Suppressor macrophage treated with lipopolysaccharide for 1 hour (primary cell): ENCODE results near the gene FBXW8.

ENCODE experiments used
- DNase-seq, 3 donors: peaks; one replicate each; pipeline ENCODE4 v3.0.0-alpha.2; 2020 to 2022

The FBXW8 gene

GRCh38 chr12:117025481-117026151, 114.9 kb downstream of the FBXW8 start:
- peak; percentile 58 to 79 (median 74) for DNase-seq

- no peak for DNase-seq
Observed at GRCh38 chr12:117026343-117026742, 115.6 kb downstream of the FBXW8 start.

- no peak for DNase-seq
Observed at GRCh38 chr12:117026921-117027250, 116.1 kb downstream of the FBXW8 start.

GRCh38 chr12:117027251-117028086, 116.7 kb downstream of the FBXW8 start:
- DNase-seq: no peak

DNA sequence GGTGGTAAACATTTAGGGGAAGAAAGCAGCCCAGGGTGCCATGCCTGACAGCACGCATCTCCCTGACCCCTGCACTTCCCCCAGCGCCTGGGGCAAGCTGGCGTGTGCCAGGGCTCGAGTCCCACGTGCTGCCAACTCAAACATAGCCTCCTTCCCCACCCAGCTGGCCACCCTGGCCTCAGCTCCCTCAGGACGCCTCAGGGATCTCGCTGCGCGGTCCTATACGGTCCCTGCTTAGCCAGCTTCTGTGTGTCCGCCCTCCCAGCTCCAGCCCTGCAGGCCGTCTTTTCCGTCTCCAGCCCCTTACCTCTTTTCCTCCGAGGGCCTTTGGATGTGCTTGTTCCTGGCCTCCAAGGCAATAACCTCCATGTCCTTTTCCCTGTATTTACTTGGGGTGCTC, 117.5 kb downstream of the FBXW8 start:
- no peak for DNase-seq

DNA sequence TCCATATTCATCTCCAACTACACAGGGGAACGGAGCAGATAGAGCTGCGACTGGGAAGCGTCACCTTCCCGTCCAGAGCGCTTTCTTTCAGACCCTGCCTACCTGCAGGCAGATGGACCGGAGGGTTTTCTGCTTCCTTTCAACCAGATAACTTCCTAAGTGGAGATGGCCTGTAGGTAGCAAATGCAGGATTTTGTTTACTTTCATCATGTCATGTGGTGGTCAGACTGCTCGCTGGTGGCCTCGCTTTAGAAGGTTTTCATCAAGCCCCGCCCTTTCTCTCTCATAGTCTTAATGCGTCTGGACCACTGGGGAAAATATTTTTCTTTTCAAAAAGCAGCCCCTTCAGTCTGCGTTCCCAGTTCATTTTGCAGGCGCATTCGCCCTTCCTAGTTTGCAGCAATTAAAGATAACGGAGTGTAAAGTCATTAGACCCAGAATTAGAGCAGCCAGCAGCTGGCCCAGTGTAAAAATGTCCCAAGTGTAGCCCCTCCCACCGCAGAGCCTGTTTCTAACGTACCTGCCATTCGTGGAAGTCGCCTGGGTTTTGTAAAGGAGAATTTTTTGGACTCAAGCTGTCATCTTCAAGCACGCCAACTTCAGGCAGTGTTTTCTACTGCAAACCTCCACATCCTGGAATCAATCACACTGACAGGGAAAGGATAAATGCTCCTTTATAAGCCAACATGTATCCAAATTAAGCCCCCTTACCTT, 119.6 kb downstream of the FBXW8 start:
- DNase-seq: no peak

DNA sequence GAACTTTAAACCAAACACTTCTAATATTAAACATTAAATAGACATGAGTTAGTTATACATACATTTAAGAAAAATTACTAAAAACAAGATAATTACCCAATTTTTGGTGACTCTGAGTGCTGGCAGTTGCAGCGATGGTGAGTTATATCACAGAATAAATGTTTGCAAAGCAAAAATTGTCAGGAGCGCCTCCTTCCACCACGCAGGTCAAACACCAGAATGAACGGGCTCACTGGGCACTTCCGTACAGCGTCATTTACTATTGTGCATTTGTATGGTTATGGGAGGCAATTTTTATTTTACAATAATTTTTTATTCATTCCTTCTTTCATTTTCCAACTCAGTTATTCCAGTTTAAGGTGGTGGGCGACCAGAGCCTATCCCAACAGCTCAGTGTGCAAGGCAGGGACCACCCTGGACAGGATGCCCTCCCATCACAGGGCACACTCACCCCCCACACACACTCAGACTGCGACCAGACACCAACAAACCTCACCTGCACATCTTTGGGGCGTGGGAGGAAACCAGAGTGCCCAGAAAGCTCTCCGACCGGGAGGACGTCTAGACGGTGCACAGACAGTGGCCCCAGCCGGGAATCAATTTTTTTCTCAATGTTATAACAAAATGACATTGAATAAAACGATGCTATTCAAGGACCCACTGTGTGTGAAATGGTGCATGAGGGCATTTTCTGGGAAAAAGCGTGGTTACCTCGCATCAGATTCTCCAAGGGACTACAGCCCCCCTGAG, 121.3 kb downstream of the FBXW8 start:
- DNase-seq: no peak

GRCh38 chr12:117032593-117033381, 122.0 kb downstream of the FBXW8 start:
- DNase-seq: no peak

DNA sequence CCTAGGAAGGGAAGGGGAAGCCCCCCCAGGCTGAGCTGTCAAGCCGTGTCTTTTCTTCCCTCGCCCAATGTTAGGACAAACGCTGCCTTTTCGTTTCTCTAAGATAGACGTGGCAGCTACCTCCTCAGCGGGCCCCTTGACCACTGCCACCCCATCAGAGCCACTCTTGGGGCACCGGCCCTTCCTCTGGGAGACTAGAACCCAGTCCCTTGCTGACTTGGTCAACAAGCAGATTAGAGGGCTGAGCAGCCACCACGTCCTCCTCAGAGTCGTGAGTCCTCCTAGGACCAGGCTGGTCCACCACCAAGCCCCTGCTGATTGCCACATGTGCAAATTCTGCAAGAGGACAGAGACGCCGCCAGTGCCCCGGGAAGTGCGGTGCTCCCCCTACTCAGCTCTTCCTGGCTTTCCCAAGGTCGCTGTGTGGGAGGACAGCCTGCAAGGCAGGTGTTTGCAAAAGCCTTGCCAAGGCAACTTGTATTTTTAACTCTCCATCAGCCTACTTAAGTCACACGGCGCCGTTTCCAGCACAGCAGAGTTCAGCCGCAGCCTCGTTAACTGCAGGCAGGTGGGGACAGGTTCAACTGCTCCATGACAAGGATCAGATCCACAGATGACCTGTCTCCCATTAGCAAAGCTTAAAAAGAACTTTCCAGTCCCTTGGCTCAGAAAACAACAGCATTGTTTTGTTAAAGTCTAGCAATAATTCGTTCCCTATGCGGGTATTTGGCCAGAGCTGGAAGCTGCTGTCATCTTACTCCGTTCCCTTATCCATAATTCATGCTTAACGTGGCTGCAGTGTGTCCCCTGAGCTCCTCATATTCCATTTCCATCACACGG, 122.9 kb downstream of the FBXW8 start:
- no peak for DNase-seq

DNA sequence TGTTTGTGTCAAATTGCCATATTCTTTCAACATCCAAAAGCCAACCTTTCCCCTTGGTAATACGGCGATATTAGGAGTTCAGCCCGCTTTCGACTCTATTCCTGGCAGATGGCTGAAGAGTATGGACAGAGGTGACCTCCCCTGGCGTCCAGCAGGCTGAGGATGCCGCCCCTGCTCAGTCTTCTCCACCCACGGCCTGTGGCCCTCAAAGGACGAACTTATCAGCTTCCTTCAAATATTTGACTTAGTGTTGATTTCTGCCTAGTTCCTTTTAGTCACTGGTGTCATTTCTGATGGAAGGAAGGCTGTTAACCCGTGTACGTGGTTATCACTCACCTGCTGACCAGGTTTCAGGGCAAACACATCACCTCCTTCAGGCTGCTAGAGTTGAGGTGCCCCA, 123.5 kb downstream of the FBXW8 start:
- DNase-seq: no peak

DNA sequence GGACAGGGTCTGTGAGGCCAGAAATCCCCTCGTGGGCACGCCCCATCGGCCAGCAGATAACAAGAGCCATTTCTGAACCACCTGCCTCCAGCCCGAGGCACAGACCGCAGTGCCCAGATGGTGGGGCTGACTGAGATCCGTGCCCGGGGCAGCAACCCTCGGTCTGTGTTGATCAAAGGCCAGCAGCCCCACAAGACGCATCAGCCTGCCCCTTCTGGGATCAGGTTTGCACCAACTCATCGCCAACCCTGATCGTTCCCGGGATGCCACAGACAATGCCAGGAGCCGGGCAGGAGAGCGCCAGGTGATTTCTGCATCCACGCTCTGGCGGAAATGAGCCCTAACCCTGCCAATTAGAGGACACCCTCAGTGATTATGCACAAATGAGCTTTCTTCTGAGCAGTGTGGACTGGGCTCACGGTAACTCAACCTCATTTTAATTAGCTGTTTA, 124.0 kb downstream of the FBXW8 start:
- DNase-seq: no peak

DNA sequence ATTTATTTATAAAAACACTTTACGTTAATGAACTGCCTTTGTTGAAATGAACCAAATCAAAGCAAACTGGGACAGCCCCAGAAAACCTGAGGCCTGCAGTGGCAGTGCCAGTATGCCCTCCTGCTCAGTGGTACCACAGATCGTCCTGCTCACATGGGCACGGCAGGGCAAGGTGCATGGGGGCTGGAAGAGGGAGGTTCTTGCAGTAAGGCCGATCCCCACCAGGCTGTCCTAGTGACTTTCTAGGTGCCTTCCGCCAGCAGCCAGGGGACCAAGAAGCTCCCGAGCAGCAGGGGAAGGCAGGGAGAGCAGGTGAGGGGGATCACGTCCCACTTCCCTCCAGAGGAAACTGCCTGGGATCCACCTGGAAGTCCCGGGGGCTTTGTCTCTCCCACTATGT, 124.5 kb downstream of the FBXW8 start:
- DNase-seq: no peak

DNA sequence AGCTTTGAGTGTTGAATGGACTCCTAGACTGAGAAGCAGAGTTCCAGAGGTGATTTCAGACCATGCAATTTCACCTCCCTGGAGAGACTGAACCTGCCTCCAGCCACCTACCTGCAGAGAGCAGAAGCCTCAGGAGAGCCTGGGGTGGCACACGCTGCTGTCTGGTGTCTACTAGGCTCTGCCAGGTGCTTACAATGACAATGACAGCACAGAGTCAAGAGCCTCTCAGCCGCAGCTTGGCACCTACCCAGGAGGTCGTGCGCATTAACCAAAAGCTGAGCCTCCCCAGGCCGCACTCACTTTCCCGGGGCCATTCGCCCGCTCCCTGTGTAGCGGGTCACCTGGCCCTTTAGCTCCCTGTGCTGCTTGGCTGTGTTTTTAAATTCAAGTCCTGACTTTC, 125.3 kb downstream of the FBXW8 start:
- DNase-seq: no peak

DNA sequence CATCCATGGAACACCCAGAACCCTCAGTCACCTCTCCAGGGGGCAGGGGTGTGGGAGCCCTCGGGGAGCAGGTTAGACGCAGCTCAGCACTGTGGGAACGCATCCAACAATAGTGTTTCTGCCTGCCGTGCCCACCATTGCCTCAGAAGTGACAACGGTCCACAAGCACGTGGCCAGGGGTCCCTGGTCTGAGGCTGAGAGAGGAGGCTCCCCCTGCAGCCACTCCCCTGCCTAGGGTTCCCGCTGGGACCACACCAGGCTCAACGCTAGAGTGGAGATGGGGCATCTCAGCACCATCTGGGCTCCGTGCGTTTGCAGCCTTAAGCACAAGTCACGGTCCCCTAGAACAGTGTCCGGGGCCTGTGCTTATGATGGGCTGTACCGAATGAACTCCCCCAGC, 125.8 kb downstream of the FBXW8 start:
- DNase-seq: no peak

- DNase-seq: no peak
Observed at GRCh38 chr12:117037289-117038022, 126.7 kb downstream of the FBXW8 start.

DNA sequence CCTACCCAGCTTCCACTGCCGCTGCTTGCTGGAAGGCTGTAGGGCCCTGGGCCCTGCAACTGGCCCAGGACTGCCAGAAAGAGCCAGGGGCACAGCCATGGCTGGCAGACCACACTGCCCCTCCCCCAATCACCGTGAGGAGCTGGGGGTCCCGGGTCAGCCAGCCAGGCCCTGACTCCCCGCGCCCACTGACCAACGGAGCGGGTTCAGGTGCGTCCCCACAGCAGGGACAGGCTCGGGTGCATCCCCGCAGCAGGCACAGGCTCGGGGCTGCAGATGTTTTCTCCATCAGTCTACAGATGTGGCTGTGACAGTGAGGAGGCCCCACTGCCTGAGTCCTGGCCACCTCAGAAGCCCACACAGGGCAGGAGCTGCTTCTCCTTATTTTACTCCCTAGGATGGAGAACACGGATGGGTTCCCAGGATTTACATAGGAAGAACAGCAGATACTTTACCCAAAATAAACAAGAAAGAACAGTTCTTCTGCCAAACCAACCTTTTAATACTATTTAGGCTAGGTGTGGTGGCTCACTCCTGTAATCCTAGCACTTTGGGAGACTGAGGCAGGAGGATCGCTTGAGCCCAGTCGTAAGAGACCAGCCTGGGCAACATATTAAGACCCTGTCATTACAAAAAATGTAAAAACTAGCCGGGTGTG, 127.4 kb downstream of the FBXW8 start:
- DNase-seq: no peak

GRCh38 chr12:117038919-117039318, 128.2 kb downstream of the FBXW8 start:
- no peak for DNase-seq

DNA sequence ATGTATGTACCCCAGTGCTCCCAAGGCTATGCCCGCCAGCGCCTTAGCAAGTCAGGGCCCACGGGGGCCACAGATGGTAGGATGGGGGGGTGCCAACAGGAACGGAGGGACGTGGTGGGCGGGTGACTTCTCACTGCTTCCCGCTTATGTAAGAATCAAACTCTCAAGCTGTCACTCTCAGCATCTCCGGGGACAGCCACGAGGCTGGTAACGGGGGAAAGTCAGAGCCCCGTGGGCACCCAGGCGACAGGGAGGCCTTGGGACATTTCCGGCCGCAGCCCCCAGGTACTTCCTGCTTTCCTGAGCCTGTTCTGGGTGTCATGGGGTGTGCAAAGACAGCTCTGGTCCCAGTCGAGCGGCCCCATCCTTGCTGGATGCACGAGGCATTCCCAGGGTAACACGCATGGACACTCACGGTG, 129.2 kb downstream of the FBXW8 start:
- DNase-seq: no peak

DNA sequence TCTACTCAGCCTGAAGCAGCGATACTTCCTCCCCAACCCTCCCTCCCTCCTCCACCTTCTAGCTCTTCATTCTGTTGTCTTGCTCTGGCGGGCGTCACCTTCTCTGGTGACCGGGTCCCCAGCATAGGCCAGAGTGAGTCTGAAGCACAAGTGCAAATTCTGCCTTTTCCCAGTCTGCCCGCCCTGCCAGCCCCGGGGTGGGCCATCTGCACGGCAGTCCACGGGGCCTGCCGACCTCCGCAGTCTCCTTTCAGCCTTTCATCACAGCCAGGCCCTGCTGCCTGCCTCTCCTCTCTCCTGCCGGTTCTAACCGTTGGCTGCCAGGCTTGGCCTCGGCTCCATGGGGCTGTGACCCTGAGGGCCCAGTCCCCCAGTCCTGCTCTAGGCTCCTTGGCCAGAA, 129.7 kb downstream of the FBXW8 start:
- DNase-seq: no peak

DNA sequence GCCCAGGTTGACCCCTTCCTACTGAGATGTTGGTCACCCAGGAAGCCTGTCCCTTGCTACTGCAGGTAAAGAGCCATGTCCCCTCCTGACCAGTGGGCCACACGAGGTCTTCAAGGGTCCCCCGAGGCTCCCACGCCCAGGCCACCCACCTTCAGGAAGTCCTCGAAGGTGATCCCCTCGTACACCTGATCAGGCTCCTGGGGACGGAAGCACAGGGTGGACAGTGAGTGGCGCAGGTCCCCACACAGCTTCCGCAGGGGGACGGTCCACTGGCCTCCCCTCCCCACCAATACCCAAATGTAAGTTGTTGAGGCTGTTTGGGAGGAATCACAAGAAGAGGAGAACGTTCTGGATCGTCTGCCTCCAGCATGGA, 131.0 kb downstream of the FBXW8 start:
- DNase-seq: no peak
